K562 (cell line): ENCODE measurements around the gene URI1. TPM values are rescaled to one million over a fixed set of nuclear protein-coding genes. Genes with fewer than 3 reads are reported as not detected.

Experiments
- ATAC-seq: fragments of 200-7000 bp; cut with Tn5 transposase; 3 replicates; pipeline ENCODE4 v1.9.1; 2020; ENCODE audit warnings: moderate library complexity
- BruUV-seq: library from RNA; stranded (reverse); fragments of 400-500 nt; replicated peaks from 2 replicates; lab custom pipeline; 2021; lab: Mats Ljungman, UMichigan
- CTCF ChIA-PET: fragments of 300-600 bp; formaldehyde crosslinking; extraction: SDS; loops from one replicate; lab custom pipeline; 2021; ENCODE audit warnings: low intra/inter-chr PET ratio; lab: Yijun Ruan, JAX
- POLR2A ChIA-PET: fragments of 300-600, 350-650 bp; sonication (Branson Sonifier 250); formaldehyde crosslinking; extraction: SDS; loops from one replicate; lab custom pipeline; 2021; ENCODE audit warnings: antibody characterized with exemption, inconsistent platforms; lab: Yijun Ruan, JAX
- DNase-seq, 4 experiments: peaks; one replicate each; pipeline versions ENCODE4 v3.0.0 to v3.0.0-alpha.2; 2011 to 2018; ENCODE audit warnings: low spot score in 3 of 4, mixed read lengths in 3 of 4; ENCODE audit errors: extremely low read depth in 1 of 4
- FAIRE-seq: peaks from 2 replicates; lab custom pipeline; 2011; peaks lifted over from hg19 to GRCh38; lab: Jason Lieb, UNC
- H2AFZ ChIP-seq: 2 replicates; pipeline ENCODE4 v1.6.0; 2011; ENCODE audit warnings: low read depth, low read length, control low read depth, inconsistent platforms
- H3K27ac ChIP-seq: fragments of 200-600 bp; 3 replicates; pipeline ENCODE4 v1.8.0; 2011; ENCODE audit warnings: low read depth, mild to moderate bottlenecking, control low read depth, inconsistent platforms, low read length, moderate library complexity, mixed read lengths; ENCODE audit errors: extremely low read depth
- H3K27me3 ChIP-seq, 2 experiments: fragments of 300-600 bp in 1 of 2; 2 replicates in 1 of 2; 3 replicates in 1 of 2; pipeline versions ENCODE4 v1.6.0 to v1.8.0; 2011; ENCODE audit warnings: inconsistent platforms in 2 of 2, low read length in 2 of 2, mild to moderate bottlenecking in 1 of 2, mixed read lengths in 1 of 2, moderate library complexity in 1 of 2; ENCODE audit not compliant: control insufficient read depth in 2 of 2, insufficient read depth in 2 of 2
- H3K36me3 ChIP-seq: fragments of 300-600 bp; 3 replicates; pipeline ENCODE4 v1.8.0; 2011; ENCODE audit warnings: mild to moderate bottlenecking, low read length, inconsistent platforms; ENCODE audit not compliant: control insufficient read depth, insufficient read depth
- H3K4me1 ChIP-seq, 2 experiments: fragments of 200-600 bp in 1 of 2; replicated peaks in 1 of 2; 2 replicates in 1 of 2; 3 replicates in 1 of 2; pipeline versions ENCODE4 v1.5.1 to v1.8.0; 2011; ENCODE audit warnings: inconsistent platforms in 2 of 2, low read length in 2 of 2, mild to moderate bottlenecking in 1 of 2, mixed read lengths in 1 of 2, moderate library complexity in 1 of 2; ENCODE audit not compliant: control insufficient read depth in 2 of 2, insufficient read depth in 2 of 2
- H3K4me2 ChIP-seq: 2 replicates; pipeline ENCODE4 v1.6.1; 2011; ENCODE audit warnings: low read length, control low read depth, inconsistent platforms, mixed read lengths; ENCODE audit not compliant: insufficient read depth
- H3K4me3 ChIP-seq: fragments of 200-600 bp; sonication (generic), shearing (Covaris generic); 2 replicates; pipeline ENCODE4 v1.5.1; 2016; ENCODE audit warnings: control low read depth, inconsistent platforms
- H3K79me2 ChIP-seq: fragments of 200-600 bp; 3 replicates; pipeline ENCODE4 v1.8.0; 2011; ENCODE audit warnings: low read length, inconsistent platforms; ENCODE audit not compliant: control insufficient read depth, insufficient read depth
- H3K9ac ChIP-seq, 2 experiments: 2 replicates each; pipeline versions ENCODE4 v1.6.0 to v1.6.1; 2011; ENCODE audit warnings: low read depth in 2 of 2, low read length in 2 of 2, control low read depth in 1 of 2, inconsistent platforms in 1 of 2, mild to moderate bottlenecking in 1 of 2, mixed read lengths in 1 of 2; ENCODE audit not compliant: insufficient read depth in 1 of 2
- H3K9me1 ChIP-seq: one replicate; pipeline ENCODE4 v1.6.0; 2011; ENCODE audit warnings: inconsistent platforms, mild to moderate bottlenecking, low read length, moderate library complexity; ENCODE audit not compliant: control insufficient read depth, insufficient read depth
- H3K9me3 ChIP-seq: replicated peaks from 2 replicates; pipeline ENCODE4 v1.5.1; 2011; ENCODE audit warnings: low read depth, low read length, inconsistent platforms; ENCODE audit not compliant: control insufficient read depth, insufficient read depth
- H4K20me1 ChIP-seq: replicated peaks from 2 replicates; pipeline ENCODE4 v1.6.1; 2011; ENCODE audit warnings: low read length, inconsistent platforms, mixed read lengths; ENCODE audit not compliant: control insufficient read depth, insufficient read depth
- ESRRB ChIP-seq: fragments of 250-450 bp; sonication (Bioruptor Pico); IDR thresholded peaks from 2 replicates; pipeline ENCODE4 v1.5.0; 2020; ENCODE audit warnings: mild to moderate bottlenecking, moderate library complexity, borderline replicate concordance
- EWSR1 ChIP-seq: fragments of 450-650 bp; IDR thresholded peaks from 2 replicates; pipeline ENCODE4 v1.6.1; 2018; ENCODE audit warnings: borderline replicate concordance, mild to moderate bottlenecking, low read depth, moderate library complexity; ENCODE audit not compliant: partially characterized antibody
- EZH2 ChIP-seq: IDR thresholded peaks from 2 replicates; pipeline ENCODE4 v1.6.1; 2012; ENCODE audit warnings: low read depth, mild to moderate bottlenecking, inconsistent platforms, low read length, borderline replicate concordance
- HCFC1 ChIP-seq: IDR thresholded peaks from 2 replicates; pipeline ENCODE4 v1.6.1; 2012; ENCODE audit warnings: low read depth, low read length, improper control_type of control experiment
- MEF2D ChIP-seq: conservative IDR thresholded peaks from 2 replicates; pipeline ENCODE4 v1.6.1; 2016; ENCODE audit warnings: low read depth, missing genetic modification characterization, missing compliant biosample characterization
- NFATC3 ChIP-seq: fragments of 450-650 bp; IDR thresholded peaks from 2 replicates; pipeline ENCODE4 v1.6.1; 2017; ENCODE audit warnings: mild to moderate bottlenecking
- PHB2 ChIP-seq: fragments of 450-650 bp; IDR thresholded peaks from 2 replicates; pipeline ENCODE4 v1.6.1; 2017; ENCODE audit warnings: low read depth
- PURB ChIP-seq: sonication (generic); formaldehyde crosslinking; IDR thresholded peaks from 2 replicates; pipeline ENCODE4 v1.9.0; 2021; ENCODE audit warnings: low read depth, mild to moderate bottlenecking, missing genetic modification reagents
- RFX7 ChIP-seq: fragments of 250-450 bp; sonication (Bioruptor Pico); IDR thresholded peaks from 2 replicates; pipeline ENCODE4 v1.5.1; 2021; ENCODE audit warnings: mild to moderate bottlenecking
- TEAD1 ChIP-seq, 2 experiments: fragments of 450-650 bp in 1 of 2; sonication (generic) in 1 of 2; formaldehyde crosslinking; IDR thresholded peaks; 2 replicates each; pipeline versions ENCODE4 v1.4.0 to v1.8.0; 2020 to 2022; ENCODE audit warnings: mild to moderate bottlenecking in 2 of 2, missing genetic modification reagents in 1 of 2
- ZNF224 ChIP-seq: sonication (generic); formaldehyde crosslinking; IDR thresholded peaks from 2 replicates; pipeline ENCODE4 v1.8.0; 2022; ENCODE audit warnings: mild to moderate bottlenecking, missing genetic modification reagents
- ZNF507 ChIP-seq: conservative IDR thresholded peaks from 2 replicates; pipeline ENCODE4 v1.6.1; 2017; ENCODE audit warnings: missing genetic modification characterization, missing compliant biosample characterization
- ZNF644 ChIP-seq: fragments of 200-800 bp; sonication (Bioruptor generic); IDR thresholded peaks from 2 replicates; pipeline ENCODE4 v1.6.1; 2016; ENCODE audit warnings: low read depth, missing genetic modification characterization, missing compliant biosample characterization
- WGBS: fragments of 100-300 bp; shearing (Covaris generic); methylation state at CpG from one replicate; pipeline ENCODE4 v1.1.6; 2016; ENCODE audit warnings: low coverage, mixed read lengths; ENCODE audit not compliant: insufficient coverage; ENCODE audit errors: missing lambda C conversion rate; 5-methylcytosine and 5-hydroxymethylcytosine counted together
- in situ Hi-C: fragments of 300-500 bp; cut with MboI; formaldehyde crosslinking; loops from 4 replicates; pipeline ENCODE4 v1.15.0; 2018; ENCODE audit warnings: inconsistent platforms, mixed read lengths
- intact Hi-C: fragments of 100-400 bp; cut with micrococcal nuclease; formaldehyde crosslinking; loops from 2 replicates; pipeline ENCODE4 v1.14.2; 2022
- polyA plus RNA-seq, 8 experiments: library from polyadenylated mRNA; depleted of rRNA in 4 of 8; stranded (reverse) in 5 of 8; unstranded in 3 of 8; fragments of >200 nt; fragmentation: Nextera tagmentation in 2 of 8; fragmentation: Illumina TruSeq in 1 of 8; extraction: Ambion mirVana in 2 of 8; extraction: Trizol in 1 of 8; gene quantifications; 2 replicates each; pipeline versions ENCODE4 v1.2.1 to v1.2.3, GENCODE V29; 2011 to 2014; ENCODE audit warnings: inconsistent platforms in 1 of 8, missing spikeins in 1 of 8
- total RNA-seq, 7 experiments: library from RNA; depleted of rRNA in 6 of 7; stranded (reverse); fragments of >200 nt in 6 of 7; fragmentation: Illumina TruSeq in 2 of 7; extraction: Trizol in 2 of 7; gene quantifications; 2 replicates each; pipeline versions ENCODE4 v1.2.1 to v1.2.3, GENCODE V29; 2011 to 2021; ENCODE audit warnings: low replicate concordance in 1 of 7
- TF ChIP-seq, protein P1 (sequence below): fragments of 450-650 bp; IDR thresholded peaks from one replicate; pipeline ENCODE4 v1.6.1; 2018; ENCODE audit warnings: mild to moderate bottlenecking, moderate library complexity; ENCODE audit not compliant: partially characterized antibody
- TF ChIP-seq, protein P2 (sequence below): fragments of 450-650 bp; formaldehyde crosslinking; IDR thresholded peaks from 2 replicates; pipeline ENCODE4 v1.4.0; 2020; ENCODE audit warnings: mild to moderate bottlenecking, moderate library complexity
- TF ChIP-seq, protein P3 (sequence below): fragments of 450-650 bp; IDR thresholded peaks from 2 replicates; pipeline ENCODE4 v1.6.1; 2017; ENCODE audit warnings: antibody characterized with exemption
- TF ChIP-seq, protein P4 (sequence below): fragments of 450-650 bp; formaldehyde crosslinking; IDR thresholded peaks from 2 replicates; pipeline ENCODE4 v1.4.0; 2020; ENCODE audit warnings: mild to moderate bottlenecking, moderate library complexity

Gene URI1
- total and polyA plus RNA-seq, 9 of the 15 experiments (the other 6 are each of a cell fraction or from before 2014, with no cell fraction given), result 16.9 to 87.4 (median 63.9) TPM

DNA sequence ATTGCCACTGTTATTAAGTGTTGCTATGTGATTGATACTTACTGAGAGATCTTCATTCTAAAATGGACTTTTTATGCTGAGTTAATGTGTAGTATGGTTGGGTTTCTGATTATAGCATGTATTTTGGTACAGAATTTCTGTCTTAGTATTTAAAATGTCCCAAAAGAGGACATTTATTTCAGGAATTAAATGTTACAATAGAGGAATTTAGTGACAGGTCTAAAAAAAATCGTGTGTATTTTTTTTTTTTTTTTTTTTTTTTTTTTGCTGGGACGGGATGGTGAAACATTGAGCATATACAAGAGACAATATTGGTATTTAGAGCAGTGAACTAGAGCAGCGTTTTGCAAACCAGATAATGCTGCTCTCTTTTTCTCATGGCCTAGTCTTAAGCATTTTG, 27.9 kb downstream of the URI1 start:
- 31% methylated on average over 3 of the region's 3 CpGs for WGBS
- intact Hi-C loops (no loop called here), in situ Hi-C loops (no loop called here)
- Histone ChIP-seq H2AFZ (no peak overlapping the region), H3K4me2 (no peak overlapping the region), H4K20me1 (peaks cover 28% of the 10 kb centered on the region; the same call in 1 of the 2 replicates), H3K27me3 (no peaks in the 10 kb centered on the region), H3K9me1 (no peaks in the 10 kb centered on the region), H3K9me3 (no peaks in the 10 kb centered on the region), H3K79me2 (peaks cover 100% of the 10 kb centered on the region), H3K9ac (no peak overlapping the region), H3K4me1 (peaks cover 5 to 16% of the 10 kb centered on the region in 2 experiments; a peak in 4 of 5 replicates), H3K4me3 (no peak overlapping the region), H3K27ac (no peak overlapping the region), H3K36me3 (no peaks in the 10 kb centered on the region)
- BruUV-seq, result no TSS peak
- CTCF ChIA-PET, result no interaction called here
- POLR2A ChIA-PET, result interaction anchor here (0.8 kb wide), 1 partner anchor 28 kb away, joined by 3 read pairs; the partner anchor contains the start of gene URI1
- ATAC-seq (no peak), DNase-seq (no peak), FAIRE-seq (peak; percentile 6)
- TF ChIP-seq MEF2D (tag), result no peak
- no peak for TF ChIP-seq PHB2
- TF ChIP-seq TEAD1 (CRISPR knock-in tag; IDR thresholded peaks at IDR 0.05), result no peak
- TF ChIP-seq ZNF644 (tag), result no peak
- TF ChIP-seq RFX7, result no peak
- no peak for TF ChIP-seq PURB (CRISPR knock-in tag)
- TF ChIP-seq, protein P1, sequence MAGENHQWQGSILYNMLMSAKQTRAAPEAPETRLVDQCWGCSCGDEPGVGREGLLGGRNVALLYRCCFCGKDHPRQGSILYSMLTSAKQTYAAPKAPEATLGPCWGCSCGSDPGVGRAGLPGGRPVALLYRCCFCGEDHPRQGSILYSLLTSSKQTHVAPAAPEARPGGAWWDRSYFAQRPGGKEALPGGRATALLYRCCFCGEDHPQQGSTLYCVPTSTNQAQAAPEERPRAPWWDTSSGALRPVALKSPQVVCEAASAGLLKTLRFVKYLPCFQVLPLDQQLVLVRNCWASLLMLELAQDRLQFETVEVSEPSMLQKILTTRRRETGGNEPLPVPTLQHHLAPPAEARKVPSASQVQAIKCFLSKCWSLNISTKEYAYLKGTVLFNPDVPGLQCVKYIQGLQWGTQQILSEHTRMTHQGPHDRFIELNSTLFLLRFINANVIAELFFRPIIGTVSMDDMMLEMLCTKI, result no peak
- no peak for TF ChIP-seq NFATC3
- TF ChIP-seq, protein P2, sequence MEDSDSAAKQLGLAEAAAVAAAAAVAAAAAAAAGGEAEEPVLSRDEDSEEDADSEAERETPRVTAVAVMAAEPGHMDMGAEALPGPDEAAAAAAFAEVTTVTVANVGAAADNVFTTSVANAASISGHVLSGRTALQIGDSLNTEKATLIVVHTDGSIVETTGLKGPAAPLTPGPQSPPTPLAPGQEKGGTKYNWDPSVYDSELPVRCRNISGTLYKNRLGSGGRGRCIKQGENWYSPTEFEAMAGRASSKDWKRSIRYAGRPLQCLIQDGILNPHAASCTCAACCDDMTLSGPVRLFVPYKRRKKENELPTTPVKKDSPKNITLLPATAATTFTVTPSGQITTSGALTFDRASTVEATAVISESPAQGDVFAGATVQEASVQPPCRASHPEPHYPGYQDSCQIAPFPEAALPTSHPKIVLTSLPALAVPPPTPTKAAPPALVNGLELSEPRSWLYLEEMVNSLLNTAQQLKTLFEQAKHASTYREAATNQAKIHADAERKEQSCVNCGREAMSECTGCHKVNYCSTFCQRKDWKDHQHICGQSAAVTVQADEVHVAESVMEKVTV (CRISPR knock-in tag), result no peak
- no peak for TF ChIP-seq EWSR1
- no peak for TF ChIP-seq ZNF224 (CRISPR knock-in tag)
- TF ChIP-seq ESRRB (CRISPR knock-in tag), result no peak
- no peak for TF ChIP-seq EZH2
- TF ChIP-seq, protein P3, sequence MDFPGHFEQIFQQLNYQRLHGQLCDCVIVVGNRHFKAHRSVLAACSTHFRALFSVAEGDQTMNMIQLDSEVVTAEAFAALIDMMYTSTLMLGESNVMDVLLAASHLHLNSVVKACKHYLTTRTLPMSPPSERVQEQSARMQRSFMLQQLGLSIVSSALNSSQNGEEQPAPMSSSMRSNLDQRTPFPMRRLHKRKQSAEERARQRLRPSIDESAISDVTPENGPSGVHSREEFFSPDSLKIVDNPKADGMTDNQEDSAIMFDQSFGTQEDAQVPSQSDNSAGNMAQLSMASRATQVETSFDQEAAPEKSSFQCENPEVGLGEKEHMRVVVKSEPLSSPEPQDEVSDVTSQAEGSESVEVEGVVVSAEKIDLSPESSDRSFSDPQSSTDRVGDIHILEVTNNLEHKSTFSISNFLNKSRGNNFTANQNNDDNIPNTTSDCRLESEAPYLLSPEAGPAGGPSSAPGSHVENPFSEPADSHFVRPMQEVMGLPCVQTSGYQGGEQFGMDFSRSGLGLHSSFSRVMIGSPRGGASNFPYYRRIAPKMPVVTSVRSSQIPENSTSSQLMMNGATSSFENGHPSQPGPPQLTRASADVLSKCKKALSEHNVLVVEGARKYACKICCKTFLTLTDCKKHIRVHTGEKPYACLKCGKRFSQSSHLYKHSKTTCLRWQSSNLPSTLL, result no peak
- TF ChIP-seq, protein P4, sequence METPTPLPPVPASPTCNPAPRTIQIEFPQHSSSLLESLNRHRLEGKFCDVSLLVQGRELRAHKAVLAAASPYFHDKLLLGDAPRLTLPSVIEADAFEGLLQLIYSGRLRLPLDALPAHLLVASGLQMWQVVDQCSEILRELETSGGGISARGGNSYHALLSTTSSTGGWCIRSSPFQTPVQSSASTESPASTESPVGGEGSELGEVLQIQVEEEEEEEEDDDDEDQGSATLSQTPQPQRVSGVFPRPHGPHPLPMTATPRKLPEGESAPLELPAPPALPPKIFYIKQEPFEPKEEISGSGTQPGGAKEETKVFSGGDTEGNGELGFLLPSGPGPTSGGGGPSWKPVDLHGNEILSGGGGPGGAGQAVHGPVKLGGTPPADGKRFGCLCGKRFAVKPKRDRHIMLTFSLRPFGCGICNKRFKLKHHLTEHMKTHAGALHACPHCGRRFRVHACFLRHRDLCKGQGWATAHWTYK (CRISPR knock-in tag), result no peak
- TF ChIP-seq ZNF507 (tag), result no peak
- no peak for TF ChIP-seq HCFC1
